ENCODE measurements around the gene FOXO3B. TPM values are rescaled to one million over a fixed set of nuclear protein-coding genes. Genes with fewer than 3 reads are reported as not detected.
"Not testable (repeated sequence)": the region's sequence is repeated elsewhere in the genome, so short reads cannot be mapped to it uniquely, and the experiment has no call there.

The FOXO3B gene
- total RNA-seq, 2 experiments from 2014 or later = 3.2 to 3.6 TPM

GRCh38 chr17:18712354-18712999, 30.4 kb upstream of the FOXO3B start:
- CTCF ChIA-PET; POLR2A ChIA-PET; H3K4me3 Mint-ChIP-seq; H3K4me1 Mint-ChIP-seq (ENCODE audit: low read depth); H3K9me3 ChIP-seq (ENCODE audit: control insufficient read depth in 1 of 2, insufficient read depth in 1 of 2, low read length in 2 of 2); intact Hi-C loops (cut with DNase I, micrococcal nuclease); H3K27me3 ChIP-seq (ENCODE audit: control insufficient read depth in 1 of 2, insufficient read depth in 2 of 2, low read length in 2 of 2); H3K36me3 Mint-ChIP-seq (ENCODE audit: low read depth); H3K27ac ChIP-seq (ENCODE audit: low read depth in 1 of 2, low read length in 2 of 2); H3K36me3 ChIP-seq (ENCODE audit: insufficient read depth, low read length); H3K27ac Mint-ChIP-seq; H3K27me3 Mint-ChIP-seq; H3K9me3 Mint-ChIP-seq; H3K4me3 ChIP-seq (ENCODE audit: low read length); H3K4me1 ChIP-seq (ENCODE audit: insufficient read depth, low read length): not testable (repeated sequence)
- TF ChIP-seq CTCF (IDR thresholded peaks at IDR 0.05) = peak; percentile 58
- peak; percentile 83 for ATAC-seq (ENCODE audit: poor library complexity)
- peak; percentile 39 to 75 (median 58) for DNase-seq

- CTCF ChIA-PET; H3K4me1 ChIP-seq (ENCODE audit: insufficient read depth, low read length); H3K27ac Mint-ChIP-seq; H3K4me3 Mint-ChIP-seq; DNase-seq; H3K9me3 ChIP-seq (ENCODE audit: control insufficient read depth in 1 of 2, insufficient read depth in 1 of 2, low read length in 2 of 2); intact Hi-C loops (cut with DNase I, micrococcal nuclease); ATAC-seq (ENCODE audit: poor library complexity); H3K4me1 Mint-ChIP-seq (ENCODE audit: low read depth); H3K27me3 ChIP-seq (ENCODE audit: control insufficient read depth in 1 of 2, insufficient read depth in 2 of 2, low read length in 2 of 2); H3K4me3 ChIP-seq (ENCODE audit: low read length); H3K27ac ChIP-seq (ENCODE audit: low read depth in 1 of 2, low read length in 2 of 2); H3K9me3 Mint-ChIP-seq; H3K36me3 Mint-ChIP-seq (ENCODE audit: low read depth); H3K27me3 Mint-ChIP-seq; H3K36me3 ChIP-seq (ENCODE audit: insufficient read depth, low read length): not testable (repeated sequence)
- POLR2A ChIA-PET = interaction anchor here (0.7 kb wide), 1 partner anchor 301 kb away, joined by 3 read pairs; no protein-coding TSS in a partner anchor
Observed at GRCh38 chr17:18708215-18708614, 26.1 kb upstream of the FOXO3B start.

GRCh38 chr17:18705955-18706354, 23.8 kb upstream of the FOXO3B start:
- CTCF ChIA-PET; H3K4me1 Mint-ChIP-seq (ENCODE audit: low read depth); ATAC-seq (ENCODE audit: poor library complexity); H3K4me1 ChIP-seq (ENCODE audit: insufficient read depth, low read length); H3K9me3 ChIP-seq (ENCODE audit: control insufficient read depth in 1 of 2, insufficient read depth in 1 of 2, low read length in 2 of 2); H3K4me3 ChIP-seq (ENCODE audit: low read length); intact Hi-C loops (cut with DNase I, micrococcal nuclease); H3K27me3 ChIP-seq (ENCODE audit: control insufficient read depth in 1 of 2, insufficient read depth in 2 of 2, low read length in 2 of 2); H3K27ac Mint-ChIP-seq; DNase-seq; H3K27me3 Mint-ChIP-seq; H3K27ac ChIP-seq (ENCODE audit: low read depth in 1 of 2, low read length in 2 of 2); H3K9me3 Mint-ChIP-seq; H3K36me3 Mint-ChIP-seq (ENCODE audit: low read depth); H3K36me3 ChIP-seq (ENCODE audit: insufficient read depth, low read length); POLR2A ChIA-PET; H3K4me3 Mint-ChIP-seq: not testable (repeated sequence)

- Mint-ChIP-seq H3K4me1 (ENCODE audit: low read depth) (peaks cover 11% of the 10 kb centered on the region), H3K4me3 (peak overlapping the region; percentile 90), H3K27ac (peak overlapping the region; percentile 72)
- not testable (repeated sequence) for H3K9me3 Mint-ChIP-seq; H3K36me3 ChIP-seq (ENCODE audit: insufficient read depth, low read length); H3K9me3 ChIP-seq (ENCODE audit: control insufficient read depth in 1 of 2, insufficient read depth in 1 of 2, low read length in 2 of 2); DNase-seq; H3K27me3 Mint-ChIP-seq; H3K36me3 Mint-ChIP-seq (ENCODE audit: low read depth); H3K27ac ChIP-seq (ENCODE audit: low read depth in 1 of 2, low read length in 2 of 2); H3K4me1 ChIP-seq (ENCODE audit: insufficient read depth, low read length); ATAC-seq (ENCODE audit: poor library complexity); H3K27me3 ChIP-seq (ENCODE audit: control insufficient read depth in 1 of 2, insufficient read depth in 2 of 2, low read length in 2 of 2)
- ChIA-PET CTCF (interaction anchor here (1.0 kb wide), 1 partner anchor 73 kb away, joined by 6 read pairs; no protein-coding TSS in a partner anchor), POLR2A (interaction anchor here (0.7 kb wide), 1 partner anchor 73 kb away, joined by 3 read pairs; no protein-coding TSS in a partner anchor)
- intact Hi-C loops (cut with DNase I, micrococcal nuclease) = loop anchor here in 1 of 2 experiments (10.0 kb wide), 1 partner anchor 74 kb away; no protein-coding TSS in a partner anchor
- peak overlapping the region; percentile 62 for H3K4me3 ChIP-seq (ENCODE audit: low read length)
Observed at GRCh38 chr17:18698473-18699103, 16.5 kb upstream of the FOXO3B start.

GRCh38 chr17:18695143-18695542, 13.0 kb upstream of the FOXO3B start:
- intact Hi-C loops (cut with DNase I, micrococcal nuclease) = loop anchor here in 1 of 2 experiments (10.0 kb wide), 1 partner anchor 70 kb away; no protein-coding TSS in a partner anchor
- H3K9me3 Mint-ChIP-seq; H3K27me3 Mint-ChIP-seq; H3K4me1 ChIP-seq (ENCODE audit: insufficient read depth, low read length); H3K4me3 ChIP-seq (ENCODE audit: low read length); DNase-seq; ATAC-seq (ENCODE audit: poor library complexity); H3K27me3 ChIP-seq (ENCODE audit: control insufficient read depth in 1 of 2, insufficient read depth in 2 of 2, low read length in 2 of 2); H3K36me3 Mint-ChIP-seq (ENCODE audit: low read depth); H3K36me3 ChIP-seq (ENCODE audit: insufficient read depth, low read length); H3K4me3 Mint-ChIP-seq; H3K27ac ChIP-seq (ENCODE audit: low read depth in 1 of 2, low read length in 2 of 2); H3K9me3 ChIP-seq (ENCODE audit: control insufficient read depth in 1 of 2, insufficient read depth in 1 of 2, low read length in 2 of 2); H3K27ac Mint-ChIP-seq; CTCF ChIA-PET; POLR2A ChIA-PET: not testable (repeated sequence)
- peaks cover 11% of the 10 kb centered on the region for H3K4me1 Mint-ChIP-seq (ENCODE audit: low read depth)

GRCh38 chr17:18682668-18683067, 554 bp upstream of the FOXO3B start:
- H3K4me1 ChIP-seq (ENCODE audit: insufficient read depth, low read length); H3K27ac ChIP-seq (ENCODE audit: low read depth in 1 of 2, low read length in 2 of 2); H3K27me3 ChIP-seq (ENCODE audit: control insufficient read depth in 1 of 2, insufficient read depth in 2 of 2, low read length in 2 of 2); H3K9me3 ChIP-seq (ENCODE audit: control insufficient read depth in 1 of 2, insufficient read depth in 1 of 2, low read length in 2 of 2); CTCF ChIA-PET; H3K27me3 Mint-ChIP-seq; POLR2A ChIA-PET; H3K36me3 ChIP-seq (ENCODE audit: insufficient read depth, low read length); intact Hi-C loops (cut with DNase I, micrococcal nuclease); ATAC-seq (ENCODE audit: poor library complexity); H3K9me3 Mint-ChIP-seq; DNase-seq: not testable (repeated sequence)
- peaks cover 14% of the 10 kb centered on the region for H3K36me3 Mint-ChIP-seq (ENCODE audit: low read depth)
- H3K27ac Mint-ChIP-seq = peak overlapping the region; percentile 85
- peaks cover 17% of the 10 kb centered on the region for H3K4me1 Mint-ChIP-seq (ENCODE audit: low read depth)
- H3K4me3 Mint-ChIP-seq = peak overlapping the region; percentile 98
- H3K4me3 ChIP-seq (ENCODE audit: low read length) = peak overlapping the region; percentile 32
